Esophagus squamous epithelium (tissue), 5 donors: ENCODE data around the gene DNER. TPM values are rescaled to one million over a fixed set of nuclear protein-coding genes. Genes with fewer than 3 reads are reported as not detected.

Experiments
- DNase-seq: peaks from one replicate; lab custom pipeline; 2025; lab: John Stamatoyannopoulos, UW
- H3K27ac ChIP-seq, 4 donors: fragments of 200-600 bp; sonication (generic); one replicate each; pipeline ENCODE4 v1.5.1; 2016 to 2019; ENCODE audit warnings: mild to moderate bottlenecking in 1 of 4
- H3K27me3 ChIP-seq, 4 donors: fragments of 200-600 bp; sonication (generic); 1 replicate in 3 of 4; 2 replicates in 1 of 4; pipeline versions ENCODE4 v1.5.1 to v1.6.0; 2017 to 2021; ENCODE audit warnings: antibody characterized with exemption in 1 of 4
- H3K36me3 ChIP-seq, 3 donors: fragments of 200-600 bp; sonication (generic); one replicate each; pipeline ENCODE4 v1.5.1; 2016 to 2019
- H3K4me1 ChIP-seq, 3 donors: fragments of 200-600 bp; sonication (generic); one replicate each; pipeline ENCODE4 v1.5.1; 2017 to 2019
- H3K4me3 ChIP-seq, 4 donors: fragments of 200-600 bp; sonication (generic); 1 replicate in 3 of 4; 2 replicates in 1 of 4; pipeline ENCODE4 v1.5.1; 2016 to 2019; ENCODE audit warnings: mild to moderate bottlenecking in 2 of 4, moderate library complexity in 1 of 4
- H3K9me3 ChIP-seq, 3 donors: fragments of 200-600 bp; sonication (generic); one replicate each; pipeline ENCODE4 v1.5.1; 2016 to 2019
- CTCF ChIP-seq, 6 experiments: fragments of 450-650 bp in 4 of 6; fragments of 200-600 bp in 2 of 6; sonication (generic) in 2 of 6; IDR thresholded peaks; one replicate each; pipeline ENCODE4 v1.5.1; 2016 to 2019; ENCODE audit warnings: antibody characterized with exemption in 6 of 6, mild to moderate bottlenecking in 4 of 6, moderate library complexity in 4 of 6
- POLR2A ChIP-seq, 4 donors: fragments of 450-650 bp; IDR thresholded peaks; one replicate each; pipeline ENCODE4 v1.6.1; 2017; ENCODE audit warnings: antibody characterized with exemption in 4 of 4, mild to moderate bottlenecking in 4 of 4, moderate library complexity in 3 of 4
- WGBS, 2 donors: methylation state at CpG; one replicate each; pipeline ENCODE4 v1.1.5; 2018; 5-methylcytosine and 5-hydroxymethylcytosine counted together
- intact Hi-C: fragments of 100-400 bp; cut with DNase I; formaldehyde crosslinking; loops from one replicate; pipeline ENCODE4 v1.15.0; 2022
- total RNA-seq, 4 donors: library from RNA; depleted of rRNA; stranded (reverse); fragments of >200 nt; gene quantifications; one replicate each; pipeline ENCODE4 v1.1.0, GENCODE V29; 2016
- donor health status: DM: yes; HTN: yes; CAD: no.

Gene DNER
- total RNA-seq, 4 donors from 2014 or later, result 0.27 to 2.5 (median 0.91) TPM

- Histone ChIP-seq H3K9me3 (no peaks in the 10 kb centered on the region), H3K4me3 (no peak overlapping the region), H3K27ac (no peak overlapping the region), H3K4me1 (peaks cover 0 to 4% (median 0%) of the 10 kb centered on the region in 3 donors), H3K27me3 (peaks cover 0 to 15% (median 0%) of the 10 kb centered on the region in 4 donors), H3K36me3 (no peaks in the 10 kb centered on the region)
- WGBS, 2 donors, result 56 to 63% methylated on average over 3 of the region's 3 CpGs
- TF ChIP-seq CTCF (IDR thresholded peaks at IDR 0.05) (no peak), POLR2A (IDR thresholded peaks at IDR 0.05) (no peak)
- intact Hi-C loops, result no loop called here
- DNase-seq, result no peak
These were observed 44.5 kb downstream of the DNER start for GRCh38 chr2:229669841-229670240.

- DNase-seq, result no peak
- TF ChIP-seq CTCF (IDR thresholded peaks at IDR 0.05), result no peak
- TF ChIP-seq POLR2A (IDR thresholded peaks at IDR 0.05), result no peak
- H3K27ac ChIP-seq, result no peak overlapping the region
- no peaks in the 10 kb centered on the region for H3K9me3 ChIP-seq
- intact Hi-C loops, result no loop called here
- H3K4me3 ChIP-seq, result no peak overlapping the region
- no peaks in the 10 kb centered on the region for H3K4me1 ChIP-seq
- H3K36me3 ChIP-seq, result no peaks in the 10 kb centered on the region
- 79 to 86% methylated on average over 3 of the region's 3 CpGs for WGBS, 2 donors
- peaks cover 0 to 7% (median 0%) of the 10 kb centered on the region in 4 donors for H3K27me3 ChIP-seq
These were observed 47.5 kb downstream of the DNER start for GRCh38 chr2:229666811-229667210.

GRCh38 chr2:229665158-229665557, 49.2 kb downstream of the DNER start:
- Histone ChIP-seq H3K27me3 (peaks cover 0 to 4% (median 0%) of the 10 kb centered on the region in 4 donors), H3K4me1 (no peaks in the 10 kb centered on the region), H3K27ac (no peak overlapping the region), H3K4me3 (no peak overlapping the region), H3K36me3 (no peaks in the 10 kb centered on the region), H3K9me3 (no peaks in the 10 kb centered on the region)
- TF ChIP-seq CTCF (IDR thresholded peaks at IDR 0.05) (no peak), POLR2A (IDR thresholded peaks at IDR 0.05) (no peak)
- no peak for DNase-seq
- intact Hi-C loops, result no loop called here
- WGBS, 2 donors, result 29 to 35% methylated on average over 1 of the region's 1 CpG

GRCh38 chr2:229661478-229661877, 52.9 kb downstream of the DNER start:
- intact Hi-C loops, result no loop called here
- no peaks in the 10 kb centered on the region for H3K36me3 ChIP-seq
- no peaks in the 10 kb centered on the region for H3K9me3 ChIP-seq
- H3K27me3 ChIP-seq, result no peaks in the 10 kb centered on the region
- WGBS, 2 donors, result 72 to 86% methylated on average over 3 of the region's 3 CpGs
- no peak overlapping the region for H3K27ac ChIP-seq
- no peak overlapping the region for H3K4me3 ChIP-seq
- no peaks in the 10 kb centered on the region for H3K4me1 ChIP-seq
- DNase-seq, result no peak
- TF ChIP-seq POLR2A (IDR thresholded peaks at IDR 0.05) (no peak), CTCF (IDR thresholded peaks at IDR 0.05) (no peak)

- Histone ChIP-seq H3K4me3 (no peak overlapping the region), H3K36me3 (no peaks in the 10 kb centered on the region), H3K9me3 (no peaks in the 10 kb centered on the region), H3K27me3 (no peaks in the 10 kb centered on the region), H3K27ac (no peak overlapping the region), H3K4me1 (no peaks in the 10 kb centered on the region)
- intact Hi-C loops, result no loop called here
- no peak for DNase-seq
- TF ChIP-seq CTCF (IDR thresholded peaks at IDR 0.05) (no peak), POLR2A (IDR thresholded peaks at IDR 0.05) (no peak)
These were observed 53.4 kb downstream of the DNER start for GRCh38 chr2:229660951-229661350.
